HG03558 (cell line): ENCODE data around the gene AGFG2.
"Not testable (repeated sequence)": the region's sequence is repeated elsewhere in the genome, so short reads cannot be mapped to it uniquely, and the experiment has no call there.

Experiments
- ATAC-seq: cut with Tn5 transposase; IDR thresholded peaks from one replicate; pipeline ENCODE4 v1.9.1; 2021; ENCODE audit warnings: moderate number of reproducible peaks; ENCODE audit not compliant: unreplicated experiment; ENCODE audit errors: extremely low read depth

AGFG2 gene

DNA sequence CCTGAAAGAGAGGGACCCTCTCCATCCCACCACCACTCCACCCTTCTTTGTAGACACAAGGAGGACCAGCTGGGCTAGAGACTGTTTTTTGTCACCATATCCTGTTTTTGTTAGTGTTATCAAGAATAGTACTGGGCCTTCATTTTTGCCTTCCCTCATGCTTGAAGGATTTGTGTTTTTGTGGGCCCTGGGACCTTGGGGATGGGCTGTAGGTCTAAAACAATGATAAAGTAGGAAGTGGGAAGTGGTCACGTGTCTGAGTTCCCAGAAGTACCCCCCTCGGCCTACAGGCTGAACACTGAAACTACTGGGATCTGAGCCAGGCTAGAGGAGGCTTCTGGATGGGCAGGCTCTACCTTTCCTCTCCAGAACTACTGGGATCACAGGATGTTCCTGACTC lies 8.9 kb downstream of the AGFG2 start:
- ATAC-seq = no peak

- ATAC-seq = not testable (repeated sequence)
Observed at GRCh38 chr7:100548446-100548845, 9.4 kb downstream of the AGFG2 start.

DNA sequence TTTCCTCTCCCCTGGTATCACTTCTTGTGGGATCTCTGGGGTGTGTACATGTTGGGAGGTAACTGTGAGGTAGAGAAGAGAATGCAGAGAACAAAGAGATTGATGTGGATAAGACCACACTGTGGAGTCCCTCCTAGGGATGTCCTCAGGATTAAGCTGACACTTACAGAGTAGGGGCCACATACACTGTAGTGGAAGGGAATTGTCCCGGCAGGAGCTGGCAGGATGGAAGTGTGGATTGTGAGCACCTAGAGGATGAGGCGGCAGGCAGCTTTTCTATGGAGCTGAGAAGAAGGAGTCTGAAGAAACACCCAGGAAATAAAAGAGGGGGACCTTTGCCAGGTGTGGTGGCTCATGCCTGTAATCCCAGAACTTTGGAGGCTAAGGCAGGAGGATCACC lies 13.5 kb downstream of the AGFG2 start:
- no peak for ATAC-seq

DNA sequence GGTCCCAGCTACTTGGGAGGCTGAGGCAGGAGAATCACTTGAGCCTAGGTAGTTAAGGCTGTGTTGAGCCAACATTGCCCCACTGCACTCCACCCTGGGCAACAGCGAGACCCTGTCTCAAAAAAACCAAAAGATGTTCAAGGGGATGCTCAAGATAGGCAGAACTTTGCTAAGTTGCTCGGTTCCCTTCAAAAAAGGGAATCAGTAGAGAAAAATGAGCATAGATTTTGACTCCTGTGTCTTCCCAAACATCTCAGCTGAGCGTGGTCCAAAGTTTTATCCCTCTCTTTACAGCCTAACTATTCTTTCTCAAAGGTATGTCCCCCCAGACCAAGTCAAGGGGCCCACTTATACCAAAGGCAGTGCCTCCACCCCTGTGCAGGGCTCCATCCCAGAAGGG lies 14.0 kb downstream of the AGFG2 start:
- ATAC-seq = no peak

- no peak for ATAC-seq
Observed at GRCh38 chr7:100555701-100556100, 16.7 kb downstream of the AGFG2 start.

GRCh38 chr7:100556541-100556940 lies 17.5 kb downstream of the AGFG2 start:
- ATAC-seq = no peak

DNA sequence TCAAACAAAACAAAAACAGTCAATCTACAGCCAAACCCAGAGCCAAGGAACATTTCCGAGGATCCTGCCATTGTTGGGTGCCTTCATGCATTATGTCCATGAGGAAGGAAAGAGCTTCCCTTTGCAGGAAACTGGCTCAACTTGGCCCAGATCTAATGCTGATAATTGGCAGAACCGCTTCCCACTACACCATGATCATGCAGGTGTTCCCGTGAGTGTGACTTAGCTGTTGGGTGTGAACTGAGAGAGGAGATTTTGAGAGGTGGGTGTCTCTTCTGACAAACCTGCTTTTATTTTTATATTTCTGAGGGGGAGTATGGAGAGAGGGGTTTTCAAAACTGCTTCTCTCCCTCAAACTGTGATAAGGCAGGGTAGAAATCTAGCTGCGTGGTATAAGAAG lies 20.1 kb downstream of the AGFG2 start:
- ATAC-seq = no peak

GRCh38 chr7:100561491-100562194 lies 22.6 kb downstream of the AGFG2 start:
- no peak for ATAC-seq

DNA sequence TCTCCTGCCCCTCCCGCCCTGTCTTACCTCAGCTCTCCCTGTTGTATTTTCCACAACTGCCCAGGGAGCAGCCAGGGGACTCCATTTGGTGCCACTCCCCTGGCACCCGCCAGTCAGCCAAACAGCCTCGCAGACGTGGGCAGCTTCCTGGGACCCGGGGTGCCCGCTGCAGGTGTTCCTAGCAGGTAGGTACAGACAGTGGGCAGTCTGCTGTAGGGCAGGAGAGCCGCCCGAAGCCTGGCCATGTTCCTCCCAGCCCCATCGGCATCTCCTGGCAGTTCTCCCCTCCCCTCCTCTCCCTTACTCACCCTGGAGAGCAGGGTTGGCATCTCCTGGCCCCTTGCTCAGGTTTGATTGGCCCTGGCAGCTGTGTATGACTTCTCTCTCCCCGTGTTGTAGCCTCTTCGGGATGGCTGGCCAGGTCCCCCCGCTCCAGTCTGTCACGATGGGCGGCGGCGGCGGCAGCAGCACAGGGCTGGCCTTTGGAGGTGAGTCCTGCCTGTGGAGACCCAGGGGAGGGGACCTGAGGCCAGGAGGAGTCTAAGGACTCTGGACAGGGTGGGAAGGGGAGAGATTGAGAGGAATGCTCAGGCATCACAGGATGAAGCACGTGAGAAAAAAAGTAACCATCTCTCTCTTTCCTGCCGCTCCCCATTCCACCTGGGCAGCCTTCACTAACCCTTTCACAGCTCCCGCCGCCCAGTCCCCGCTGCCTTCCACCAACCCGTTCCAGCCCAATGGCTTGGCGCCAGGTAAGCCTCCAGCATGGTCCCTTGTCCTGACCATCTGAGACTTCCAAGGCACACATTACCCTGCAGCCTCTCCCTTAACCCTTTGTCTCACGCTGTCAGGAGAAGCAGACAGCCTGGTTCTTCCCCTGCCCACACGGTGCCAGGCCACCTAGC lies 23.4 kb downstream of the AGFG2 start:
- no peak for ATAC-seq

- ATAC-seq = no peak
Observed at GRCh38 chr7:100563100-100563564, 24.1 kb downstream of the AGFG2 start.

- ATAC-seq = no peak
Observed at GRCh38 chr7:100563809-100564400, 24.9 kb downstream of the AGFG2 start.

DNA sequence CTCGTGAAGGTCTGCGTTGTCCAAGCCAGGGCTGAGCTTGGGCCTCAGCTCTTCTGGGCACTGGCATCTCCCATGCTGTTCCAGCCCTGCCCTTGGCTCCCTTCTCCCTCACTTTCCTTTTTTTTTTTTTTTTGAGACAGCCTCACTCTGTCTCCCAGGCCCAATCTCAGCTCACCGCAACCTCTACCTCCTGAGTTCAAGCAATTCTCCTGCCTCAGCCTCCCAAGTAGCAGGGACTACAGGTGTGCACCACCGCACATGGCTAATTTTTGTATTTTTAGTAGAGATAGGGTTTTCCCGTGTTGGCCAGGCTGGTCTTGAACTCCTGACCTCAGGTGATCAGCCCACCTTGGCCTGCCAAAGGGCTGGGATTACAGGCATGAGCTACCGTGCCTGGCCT lies 25.4 kb downstream of the AGFG2 start:
- not testable (repeated sequence) for ATAC-seq

- no peak for ATAC-seq
Observed at GRCh38 chr7:100565133-100565571, 26.1 kb downstream of the AGFG2 start.

- ATAC-seq = no peak
Observed at GRCh38 chr7:100566018-100566531, 27.1 kb downstream of the AGFG2 start.

DNA sequence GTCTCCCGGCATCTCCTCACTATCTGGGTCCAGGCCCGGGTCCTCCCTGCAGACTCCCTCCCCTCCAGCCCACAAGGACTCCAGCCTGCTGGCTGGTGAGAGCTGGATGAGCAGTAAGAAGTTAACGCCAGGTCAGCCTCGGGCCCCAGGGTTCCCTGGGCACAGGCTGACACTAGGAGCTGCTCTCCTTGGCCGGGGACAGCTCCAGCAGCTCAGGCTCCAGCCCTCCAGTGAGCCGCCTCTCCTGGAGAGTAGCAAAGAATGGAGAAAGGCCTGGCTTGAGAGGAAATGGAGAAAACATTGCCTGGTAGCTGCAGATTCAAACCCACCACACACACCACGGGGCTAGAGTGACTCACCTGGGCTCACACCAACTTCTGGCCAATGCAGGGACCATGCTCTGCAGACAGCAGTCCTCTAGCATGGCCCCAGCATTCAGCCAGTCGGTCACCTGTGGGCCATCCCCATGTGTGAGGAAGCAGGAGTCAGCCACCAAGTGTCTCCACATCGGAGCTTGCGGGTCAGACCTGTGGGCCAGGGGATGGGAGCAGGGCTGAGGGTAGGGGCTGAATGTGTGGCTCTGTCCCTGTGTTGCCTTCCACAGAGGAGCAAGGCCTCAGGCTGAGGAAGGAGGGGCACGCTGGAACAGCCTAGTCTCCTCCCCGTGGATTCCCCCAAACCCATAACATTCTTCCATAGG lies 28.2 kb downstream of the AGFG2 start:
- ATAC-seq = no peak

DNA sequence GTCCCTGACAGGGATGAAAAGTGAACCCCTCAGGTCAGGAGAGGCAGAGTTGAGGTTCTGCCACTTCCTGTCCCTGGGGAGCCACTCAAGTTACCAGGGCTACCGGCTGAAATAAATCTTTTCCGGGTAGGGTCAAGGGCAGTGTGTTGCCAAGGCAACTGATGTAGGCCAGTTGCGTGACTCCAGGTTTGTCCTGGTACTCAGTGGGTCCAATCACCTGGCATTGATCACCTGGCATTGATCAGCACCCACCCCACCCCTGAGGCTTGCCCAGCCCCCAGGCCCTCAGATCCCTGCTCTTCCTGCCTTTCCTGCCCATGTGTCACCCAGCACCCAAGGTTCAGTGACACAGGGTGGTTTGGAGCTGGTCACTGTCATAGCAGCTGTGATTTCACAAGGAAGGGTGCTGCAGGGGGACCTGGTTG lies 28.8 kb downstream of the AGFG2 start:
- no peak for ATAC-seq

DNA sequence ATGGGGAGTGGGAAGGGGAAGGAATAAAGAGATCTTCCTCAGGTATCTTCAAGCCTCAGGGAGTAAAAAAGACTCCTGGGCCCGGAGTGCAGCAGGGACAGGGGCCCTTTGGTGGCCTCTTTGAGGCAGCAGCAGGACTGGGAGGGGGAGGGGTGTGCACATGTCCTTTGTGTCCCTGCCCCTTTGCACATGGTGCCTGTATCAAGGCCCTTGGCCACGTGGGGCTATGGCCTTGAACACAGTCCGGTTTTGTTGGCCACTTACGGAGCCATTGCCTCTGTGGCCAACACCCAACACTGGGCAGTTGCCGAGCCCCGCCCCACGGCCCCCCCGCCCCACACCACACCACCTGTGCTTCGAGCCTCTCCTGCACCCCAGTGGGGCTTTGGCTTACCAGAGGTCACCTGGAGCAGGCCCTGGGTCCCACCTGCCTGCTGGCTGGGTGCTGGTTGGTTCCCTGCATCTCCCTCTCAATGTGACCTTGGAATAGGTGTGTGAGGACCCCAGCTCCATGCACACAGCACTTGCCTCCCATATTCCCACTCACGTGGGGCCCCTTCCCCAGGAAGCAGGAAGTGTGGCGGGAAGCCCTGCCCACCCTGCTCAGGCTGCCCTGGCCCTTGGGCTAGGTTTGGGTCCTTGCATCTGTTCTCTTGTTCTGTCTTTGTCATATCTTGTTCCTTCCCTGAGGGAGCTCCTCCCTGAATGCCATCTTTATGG lies 29.3 kb downstream of the AGFG2 start:
- no peak for ATAC-seq

DNA sequence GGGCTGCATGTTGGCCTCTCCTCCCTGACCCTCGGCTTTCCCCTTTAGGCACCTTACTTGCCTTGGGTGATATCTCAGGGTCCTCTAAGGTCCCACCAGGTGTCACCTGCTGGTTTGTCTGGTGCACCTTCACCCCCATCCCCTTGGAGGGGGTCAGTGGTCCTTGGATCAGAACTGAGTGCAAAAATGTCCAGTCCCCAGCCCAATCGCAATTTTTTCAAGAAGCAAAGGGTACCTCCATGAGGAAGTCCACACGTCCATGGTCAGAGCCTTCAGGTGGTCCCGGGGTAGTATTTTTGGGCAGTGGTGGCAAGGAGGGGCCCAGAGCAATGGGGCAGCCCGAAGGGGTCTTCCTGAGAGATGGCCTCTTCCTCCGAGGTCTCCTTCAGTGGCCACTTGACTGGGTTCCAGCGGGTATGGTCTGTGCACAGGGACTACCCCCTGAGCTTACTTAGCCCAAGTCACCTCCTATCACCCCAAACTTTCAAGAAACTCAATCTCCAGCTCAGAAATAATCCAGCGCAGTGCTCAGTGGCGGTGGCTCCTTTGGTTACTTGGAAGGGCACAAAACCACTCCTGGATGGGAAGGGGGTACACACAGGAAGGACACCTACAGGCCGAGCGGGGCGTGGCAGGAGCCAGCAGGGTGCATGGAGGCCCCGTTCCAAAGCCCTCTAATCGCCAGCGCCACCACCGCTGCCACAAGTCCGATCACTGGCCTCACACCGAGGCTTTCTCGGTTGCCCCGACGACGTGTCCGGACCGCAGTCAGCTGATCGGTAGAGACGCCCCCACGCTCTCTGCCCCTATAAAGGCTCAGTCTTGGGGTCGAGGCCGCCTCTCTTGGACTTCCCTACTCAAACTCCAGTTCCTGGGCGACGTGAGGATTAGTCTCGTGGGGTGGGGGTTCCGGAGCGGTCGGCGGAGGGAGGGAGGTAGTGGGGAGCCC lies 30.2 kb downstream of the AGFG2 start:
- ATAC-seq = no peak
